HL-60 (cell line): ENCODE data around the gene KBTBD12.

Source experiments
- GABPA ChIP-seq: IDR thresholded peaks from 2 replicates; pipeline ENCODE4 v1.6.1; 2012; ENCODE audit warnings: low read depth
- TF ChIP-seq, protein P1 (sequence below): IDR thresholded peaks from one replicate; pipeline ENCODE4 v1.5.1; 2011; ENCODE audit warnings: low read length, control low read depth, inconsistent platforms; ENCODE audit not compliant: insufficient read depth

DNA sequence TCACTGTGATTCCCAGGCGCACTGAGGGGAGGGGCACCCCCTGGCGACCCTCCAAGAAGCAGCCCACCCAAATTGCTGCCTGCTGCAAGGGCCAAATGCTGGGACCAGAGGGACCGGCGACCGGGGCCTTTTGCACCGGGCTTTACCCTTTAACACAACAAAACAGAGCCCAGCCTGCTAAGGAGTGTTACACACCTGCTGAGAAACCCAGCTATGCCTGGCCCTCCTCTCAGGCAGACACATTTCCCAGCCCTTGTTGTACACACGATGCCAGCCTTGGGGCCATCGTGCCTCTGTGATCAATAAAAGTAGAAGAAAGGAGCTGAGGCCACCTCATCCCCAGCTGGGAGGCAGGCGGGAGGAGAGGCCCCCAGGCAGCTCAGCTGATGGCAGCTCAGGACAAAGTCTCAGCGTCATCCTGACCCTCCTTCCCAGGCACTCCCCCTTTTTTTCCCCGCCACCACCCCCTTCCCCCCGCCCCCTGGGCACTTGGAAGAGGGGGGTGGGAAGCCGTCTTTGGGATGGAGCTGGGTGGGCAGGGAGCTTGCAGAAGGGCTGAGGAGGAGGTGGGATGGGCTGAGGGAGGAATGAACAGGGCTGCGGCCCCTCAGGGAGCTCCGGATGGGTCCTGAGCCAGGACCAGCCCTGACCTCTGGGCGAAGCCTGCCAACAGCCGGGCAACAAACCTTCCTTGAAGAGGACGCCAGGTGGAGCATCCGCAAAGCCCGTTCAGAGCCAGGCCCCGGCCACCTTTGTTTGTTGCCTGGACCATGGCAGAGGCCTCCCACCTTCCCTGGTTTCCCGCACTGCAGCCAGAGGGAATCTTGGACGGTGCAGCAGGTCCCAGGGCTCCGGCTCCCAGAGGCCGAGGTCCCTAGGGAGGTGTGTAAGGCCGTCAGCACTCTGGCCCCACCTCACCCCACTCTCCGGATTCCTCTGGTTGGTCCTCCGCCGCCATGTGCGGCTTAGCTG lies 91.3 kb downstream of the KBTBD12 start:
- TF ChIP-seq, protein P1, sequence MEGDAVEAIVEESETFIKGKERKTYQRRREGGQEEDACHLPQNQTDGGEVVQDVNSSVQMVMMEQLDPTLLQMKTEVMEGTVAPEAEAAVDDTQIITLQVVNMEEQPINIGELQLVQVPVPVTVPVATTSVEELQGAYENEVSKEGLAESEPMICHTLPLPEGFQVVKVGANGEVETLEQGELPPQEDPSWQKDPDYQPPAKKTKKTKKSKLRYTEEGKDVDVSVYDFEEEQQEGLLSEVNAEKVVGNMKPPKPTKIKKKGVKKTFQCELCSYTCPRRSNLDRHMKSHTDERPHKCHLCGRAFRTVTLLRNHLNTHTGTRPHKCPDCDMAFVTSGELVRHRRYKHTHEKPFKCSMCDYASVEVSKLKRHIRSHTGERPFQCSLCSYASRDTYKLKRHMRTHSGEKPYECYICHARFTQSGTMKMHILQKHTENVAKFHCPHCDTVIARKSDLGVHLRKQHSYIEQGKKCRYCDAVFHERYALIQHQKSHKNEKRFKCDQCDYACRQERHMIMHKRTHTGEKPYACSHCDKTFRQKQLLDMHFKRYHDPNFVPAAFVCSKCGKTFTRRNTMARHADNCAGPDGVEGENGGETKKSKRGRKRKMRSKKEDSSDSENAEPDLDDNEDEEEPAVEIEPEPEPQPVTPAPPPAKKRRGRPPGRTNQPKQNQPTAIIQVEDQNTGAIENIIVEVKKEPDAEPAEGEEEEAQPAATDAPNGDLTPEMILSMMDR, result no peak
- TF ChIP-seq GABPA, result no peak
